HG03342 (cell line): ENCODE measurements around the gene ADGRL4.
A peak's percentile ranks its signal among the peaks of the same experiment; 100 is the strongest.
"Not testable (repeated sequence)": the region's sequence is repeated elsewhere in the genome, so short reads cannot be mapped to it uniquely, and the experiment has no call there.

Experiments
- ATAC-seq: cut with Tn5 transposase; IDR thresholded peaks from one replicate; pipeline ENCODE4 v1.9.1; 2021; ENCODE audit warnings: mild to moderate bottlenecking, moderate library complexity; ENCODE audit not compliant: unreplicated experiment

ADGRL4 gene

DNA sequence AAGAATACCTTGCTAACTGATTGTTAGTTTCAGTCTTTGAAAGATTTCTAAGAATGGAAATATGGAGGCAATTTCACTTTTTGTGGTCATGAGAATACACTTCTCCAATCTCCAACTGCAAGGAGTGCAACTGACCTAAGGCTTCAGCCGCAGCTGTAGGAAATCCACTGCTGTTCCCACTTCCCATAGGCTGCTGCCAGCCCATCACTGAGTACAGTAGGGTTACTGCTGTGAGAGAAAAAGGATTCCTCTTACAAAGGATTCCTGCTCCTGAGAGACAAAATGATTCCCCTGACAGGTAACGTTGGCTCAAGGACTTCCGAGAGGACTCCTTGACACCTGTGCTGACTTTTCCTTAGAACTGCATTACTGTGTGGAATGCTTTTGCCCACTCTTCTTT is 87.4 kb downstream of the ADGRL4 start:
- ATAC-seq: no peak

DNA sequence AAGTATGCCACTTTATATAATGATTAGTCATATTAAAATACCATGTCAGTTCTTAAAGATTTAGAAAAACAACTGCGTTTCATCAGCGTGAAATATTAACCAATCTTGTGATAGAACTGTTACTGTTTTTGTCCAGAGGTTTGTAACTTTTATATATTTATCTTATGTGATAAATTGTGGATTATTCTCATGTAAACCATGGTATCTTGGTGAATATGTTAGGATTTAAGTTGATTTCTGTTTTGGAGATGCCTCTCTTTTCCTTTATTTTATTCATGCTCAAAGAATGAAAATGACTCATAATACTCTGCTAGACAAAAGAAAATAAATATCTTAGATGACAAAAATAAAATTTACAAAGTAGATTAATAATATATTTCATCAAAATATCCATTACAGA is 88.4 kb downstream of the ADGRL4 start:
- no peak for ATAC-seq

DNA sequence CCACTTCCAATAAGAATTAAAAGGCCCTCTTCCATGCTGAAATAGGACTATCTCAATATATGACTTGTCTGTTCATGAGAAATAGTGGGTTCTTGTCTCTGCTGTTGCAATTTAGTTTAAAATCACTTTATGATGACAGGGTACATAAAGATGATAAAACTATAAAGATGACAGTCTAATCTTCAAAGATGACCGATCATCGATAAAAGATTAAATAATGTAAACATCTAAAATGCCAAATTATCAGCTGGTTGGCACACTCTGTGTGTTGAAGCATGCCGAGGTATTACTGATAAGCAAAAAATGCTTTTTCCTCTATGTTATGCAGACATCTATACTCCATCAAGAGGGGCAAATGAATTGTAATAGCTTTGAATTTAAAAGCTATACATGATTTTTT is 89.5 kb downstream of the ADGRL4 start:
- no peak for ATAC-seq

DNA sequence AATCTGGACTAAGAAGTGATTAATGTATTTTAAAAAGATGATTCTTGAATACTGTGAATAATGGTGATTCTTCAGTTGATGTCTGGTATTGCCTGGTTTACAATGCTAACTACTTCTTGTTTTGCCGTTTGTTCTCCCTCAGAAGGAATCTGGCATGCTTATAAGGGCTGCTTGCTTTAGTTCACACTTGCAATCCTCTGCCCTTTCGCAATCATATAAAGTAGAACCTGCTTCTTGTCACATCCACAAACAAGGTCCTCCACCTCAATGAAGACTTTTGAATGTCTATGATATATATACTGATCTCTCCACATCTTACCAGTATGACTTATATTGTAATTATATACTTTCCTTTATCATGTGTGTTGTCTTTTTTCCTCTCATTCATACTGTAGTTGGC is 92.6 kb downstream of the ADGRL4 start:
- ATAC-seq: no peak

DNA sequence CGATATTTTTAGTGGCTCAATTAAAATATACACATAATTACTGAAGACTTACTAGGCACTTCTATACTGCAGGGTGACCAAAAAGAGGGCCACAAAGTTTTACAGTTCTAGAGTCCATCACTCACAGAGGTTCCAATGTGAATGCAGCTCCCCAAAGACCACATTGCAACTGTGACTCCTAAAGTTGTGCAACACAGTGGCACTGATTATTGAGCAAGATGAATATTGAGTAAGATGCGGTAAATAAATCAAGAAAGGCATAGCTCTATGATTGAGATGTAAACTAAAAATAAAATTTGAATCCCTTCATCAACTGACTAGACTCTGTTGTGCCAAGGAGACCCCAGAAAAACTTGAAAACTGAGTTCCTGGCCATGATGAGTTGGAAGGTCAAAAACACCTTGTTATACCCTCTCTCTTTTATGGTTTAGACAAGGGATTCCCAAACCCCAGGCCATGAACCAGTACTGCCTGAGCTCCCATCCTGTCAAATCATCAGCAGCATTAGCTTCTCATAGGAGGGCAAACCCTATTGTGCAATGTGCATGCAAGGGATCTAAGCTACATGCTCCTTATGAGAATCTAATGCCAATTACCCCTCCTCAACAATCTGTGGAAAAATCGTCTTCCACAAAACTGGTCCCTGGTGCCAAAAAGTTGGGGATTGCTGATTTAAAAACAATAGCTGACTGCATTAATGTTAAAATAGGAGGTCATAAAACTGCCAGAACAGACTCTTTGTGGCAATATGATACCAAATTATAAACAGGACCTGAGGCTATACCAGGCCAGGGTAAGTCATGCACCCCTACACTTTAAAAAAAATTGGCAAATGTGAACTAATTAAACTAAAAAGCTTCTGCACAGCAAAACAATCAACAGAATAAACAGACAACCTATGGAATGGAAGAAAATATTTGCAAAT is 94.3 kb downstream of the ADGRL4 start:
- ATAC-seq: no peak

DNA sequence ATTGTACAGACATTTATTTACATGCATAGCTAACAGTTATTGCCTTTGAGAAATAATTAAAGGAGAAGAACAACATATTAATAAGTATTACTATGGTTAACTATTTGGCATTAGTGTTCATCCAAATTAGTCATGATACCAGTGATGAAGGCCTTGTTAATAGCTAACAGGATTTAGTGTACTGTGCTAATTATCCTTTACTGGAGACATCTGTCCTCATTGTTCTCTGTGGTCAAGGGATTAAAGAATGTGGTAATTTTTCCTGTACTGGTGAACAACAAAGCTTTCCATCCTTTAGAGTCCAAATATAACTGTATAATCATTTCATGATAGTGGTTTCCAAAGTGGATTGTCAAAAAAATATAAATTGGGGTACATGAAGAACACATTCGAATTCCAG is 103.9 kb downstream of the ADGRL4 start:
- no peak for ATAC-seq

DNA sequence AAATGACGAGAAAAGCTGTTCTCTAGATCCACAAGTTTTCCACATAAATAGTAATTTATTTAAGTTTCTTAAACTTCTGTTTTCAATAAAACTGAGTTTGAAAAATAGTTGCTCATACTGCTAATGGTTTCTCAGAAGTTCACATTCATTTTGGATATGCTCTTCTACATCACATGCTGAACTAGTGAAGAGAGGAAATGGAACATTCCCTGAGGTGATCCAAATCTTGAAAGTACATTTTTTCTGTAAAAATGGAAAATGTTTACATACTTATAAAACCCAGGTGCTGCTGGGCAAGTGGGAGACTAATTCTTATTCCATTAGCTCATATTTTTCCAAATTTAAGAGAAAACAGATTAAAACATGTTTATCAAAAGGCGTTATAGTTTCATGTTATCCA is 111.7 kb downstream of the ADGRL4 start:
- no peak for ATAC-seq

DNA sequence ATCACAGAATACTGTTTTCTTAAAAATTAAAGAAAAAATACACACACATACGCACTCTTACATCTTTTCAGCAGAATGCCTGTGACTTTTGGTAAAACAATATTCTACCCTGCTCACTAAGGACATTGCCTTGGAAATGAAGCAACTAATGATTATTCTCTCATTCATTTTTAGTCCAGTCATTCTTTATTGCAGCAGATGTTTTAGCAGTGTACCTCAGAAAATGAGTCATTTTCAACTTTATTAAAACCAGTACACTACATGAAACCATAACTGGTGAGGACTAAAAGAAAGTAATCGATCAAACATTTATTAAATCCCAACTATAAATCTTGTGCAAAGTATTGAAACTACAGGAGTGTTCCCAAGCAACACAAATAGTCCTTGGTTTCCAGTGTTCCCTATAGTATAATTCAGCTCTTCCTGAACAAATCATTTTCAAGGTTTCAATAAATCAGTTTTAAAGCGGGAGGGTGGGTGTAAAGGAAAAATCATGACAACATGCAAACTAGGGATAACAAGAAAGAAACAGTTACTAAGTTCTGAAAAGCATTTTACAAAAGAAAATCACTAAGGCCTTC is 114.2 kb downstream of the ADGRL4 start:
- no peak for ATAC-seq

DNA sequence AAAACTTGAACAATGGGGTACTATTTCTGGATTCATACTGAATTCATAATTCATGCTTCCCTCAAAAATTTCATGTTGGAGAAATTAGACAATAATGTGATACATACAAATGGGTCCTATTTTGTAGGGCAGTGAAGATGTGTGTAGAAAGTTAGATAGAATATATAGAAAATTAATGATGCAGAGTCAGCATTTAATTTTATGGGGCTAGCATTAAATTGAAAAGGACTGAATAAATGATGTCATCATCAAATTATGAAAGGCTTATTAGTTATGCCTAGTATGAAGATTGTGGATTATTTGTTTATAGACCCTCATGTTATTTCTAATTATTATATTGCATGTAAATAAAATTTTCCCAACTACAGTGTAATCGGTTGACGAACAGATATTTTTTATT is 119.1 kb downstream of the ADGRL4 start:
- ATAC-seq: no peak

DNA sequence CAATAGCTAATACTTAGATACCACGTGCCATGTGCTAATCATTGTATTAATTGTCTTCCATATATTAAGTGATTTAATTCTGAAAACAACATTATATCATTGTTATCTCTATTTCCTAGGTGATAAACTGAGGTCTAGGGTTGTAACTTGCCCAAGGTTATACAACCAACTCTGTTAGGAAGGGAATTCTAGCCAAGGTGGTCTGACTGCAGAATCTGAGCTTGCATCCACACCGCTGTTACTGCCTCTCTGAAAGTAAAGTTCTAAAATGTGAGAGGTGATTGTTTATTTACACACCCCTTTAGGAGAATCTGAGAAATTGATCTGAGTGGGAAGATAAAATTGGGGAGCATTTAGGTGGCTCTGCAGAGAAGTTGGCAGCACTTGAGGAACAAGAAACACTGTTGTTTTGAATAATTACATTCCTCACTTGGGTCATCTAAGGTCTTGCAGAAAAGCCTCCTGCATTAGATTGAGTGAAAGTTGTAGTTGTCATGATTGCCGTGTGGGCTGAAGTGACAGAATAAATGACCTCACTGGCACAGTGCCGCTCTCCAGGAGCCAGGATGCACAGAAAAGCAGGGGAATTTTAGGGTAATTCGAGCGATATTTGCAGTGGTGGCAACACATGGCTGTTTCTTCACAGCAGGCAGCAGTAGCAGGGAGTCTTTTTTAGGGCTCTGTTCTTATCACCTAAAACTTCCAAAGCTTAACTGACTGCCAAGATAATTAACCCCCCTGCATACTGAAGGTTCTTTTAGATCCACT is 121.7 kb downstream of the ADGRL4 start:
- ATAC-seq: no peak

DNA sequence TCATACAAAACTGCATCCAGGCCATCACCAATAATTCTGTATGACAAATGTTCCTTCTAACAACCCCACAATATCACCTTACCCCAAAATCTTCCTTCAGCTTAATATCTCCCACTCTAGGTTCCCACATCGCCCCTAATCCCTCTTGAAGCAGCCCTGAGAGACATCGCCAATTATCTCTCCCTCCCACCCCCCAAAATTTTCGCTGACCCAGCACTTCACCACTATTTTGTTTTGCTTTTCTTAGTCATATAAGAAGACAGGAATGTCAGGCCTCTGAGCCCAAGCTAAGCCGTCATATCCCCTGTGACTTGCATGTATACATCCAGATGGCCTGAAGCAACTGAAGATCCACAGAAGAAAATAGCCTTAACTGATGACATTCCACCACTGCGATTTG is 126.3 kb downstream of the ADGRL4 start:
- ATAC-seq: no peak

DNA sequence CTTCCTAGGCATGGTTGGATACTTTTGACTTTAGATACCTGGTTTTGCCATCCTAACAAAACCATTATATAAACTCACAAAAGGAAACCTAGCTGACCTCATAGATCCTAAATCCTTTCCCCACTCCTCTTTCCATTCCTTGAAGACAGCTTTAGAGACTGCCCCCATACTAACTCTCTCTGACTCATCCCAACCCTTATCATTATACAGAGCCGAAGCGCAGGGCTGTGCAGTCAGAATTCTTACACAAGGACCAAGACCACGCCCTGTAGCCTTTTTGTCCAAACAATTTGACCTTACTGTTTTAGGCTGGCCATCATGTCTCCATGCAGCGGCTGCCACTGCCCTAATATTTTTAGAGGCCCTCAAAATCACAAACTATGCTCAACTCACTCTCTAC is 130.5 kb downstream of the ADGRL4 start:
- ATAC-seq: not testable (repeated sequence)

DNA sequence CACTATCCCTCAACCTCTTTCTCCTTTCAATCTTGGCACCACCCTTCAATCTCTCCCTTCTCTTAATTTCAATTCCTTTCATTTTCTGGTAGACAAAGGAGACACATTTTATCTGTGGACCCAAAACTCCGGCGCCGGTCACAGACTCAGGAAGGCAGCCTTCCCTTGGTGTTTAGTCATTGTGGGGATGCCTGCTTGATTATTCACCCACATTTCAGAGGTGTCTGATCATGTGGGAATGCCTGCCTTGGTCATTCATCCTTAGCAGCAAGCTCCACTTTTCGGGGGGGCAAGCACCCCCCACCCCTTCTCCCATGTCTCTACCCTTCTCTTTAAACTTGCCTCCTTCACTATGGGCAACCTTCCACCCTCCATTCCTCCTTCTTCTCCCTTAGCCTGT is 133.7 kb downstream of the ADGRL4 start:
- not testable (repeated sequence) for ATAC-seq

DNA sequence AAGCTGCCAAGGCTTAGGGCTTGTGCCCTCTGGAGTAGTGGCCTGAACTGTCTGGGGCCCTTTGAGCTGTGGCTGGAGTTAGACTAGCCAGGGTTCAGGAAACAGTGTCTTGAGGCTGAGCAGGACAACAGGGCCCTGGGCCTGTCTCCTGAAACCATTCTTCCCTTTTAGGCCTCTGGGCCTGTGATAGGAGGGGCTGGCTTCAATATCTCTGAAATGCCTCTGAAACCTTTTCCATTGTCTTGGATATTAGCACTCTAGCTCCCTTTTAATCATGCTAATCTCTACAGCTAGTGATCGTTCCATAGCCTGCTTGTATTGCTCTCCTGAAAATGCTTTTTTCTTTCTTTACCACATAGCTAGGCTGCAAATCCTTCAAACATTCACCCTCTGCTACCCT is 135.3 kb downstream of the ADGRL4 start:
- ATAC-seq: no peak

DNA sequence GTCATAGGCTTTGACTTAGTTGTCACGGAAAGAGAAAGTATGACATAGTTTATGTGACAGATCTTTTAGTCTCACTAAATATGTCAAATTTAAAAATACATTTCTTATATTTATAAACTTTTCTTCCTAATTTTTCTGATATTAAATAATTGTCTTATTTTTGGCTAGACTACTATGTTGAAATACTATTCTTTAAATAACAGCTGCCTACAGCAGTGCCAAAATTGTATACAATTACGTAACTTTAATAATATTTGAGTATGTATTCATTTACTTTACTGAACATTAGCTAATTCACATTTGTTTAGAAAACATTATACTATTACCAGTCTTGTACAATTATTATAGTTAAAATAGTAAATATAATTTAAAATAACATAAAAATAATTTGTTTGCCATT is 137.4 kb downstream of the ADGRL4 start:
- no peak for ATAC-seq

DNA sequence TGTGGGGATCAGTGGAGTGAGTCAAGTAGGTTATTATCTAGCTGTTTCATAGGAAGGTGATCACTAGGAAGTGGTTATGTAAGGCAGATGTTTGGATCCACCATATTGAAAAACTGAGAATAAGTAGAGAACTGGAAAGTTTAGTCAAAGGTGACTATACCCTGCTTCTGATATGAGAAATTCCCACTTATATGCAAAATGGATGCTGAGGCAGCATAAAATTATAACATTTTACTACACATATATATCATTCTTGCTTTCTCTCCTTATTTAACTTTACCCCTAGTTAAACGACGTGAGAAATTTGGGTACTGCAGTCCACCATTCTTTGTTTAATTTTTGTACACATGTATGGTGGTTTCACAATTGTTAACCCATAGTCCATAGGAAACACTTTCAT is 142.4 kb downstream of the ADGRL4 start:
- no peak for ATAC-seq

DNA sequence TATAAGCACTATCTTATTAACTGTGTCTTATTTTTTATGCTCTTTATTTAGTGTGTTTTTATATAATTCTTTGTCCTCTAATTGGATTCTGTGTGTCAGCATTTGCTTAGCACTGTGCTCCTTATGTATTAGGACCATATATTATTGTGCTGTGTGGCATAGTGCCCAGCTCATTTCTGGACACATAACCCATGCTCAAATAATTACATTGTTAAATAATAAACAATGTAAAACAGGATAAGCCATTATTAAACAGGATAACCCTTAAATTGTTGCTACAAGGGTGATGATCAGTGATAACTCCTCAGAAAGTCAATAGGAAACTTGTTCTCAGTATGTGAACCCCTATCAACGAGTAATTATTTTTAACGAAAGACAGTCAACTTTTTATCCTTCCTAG is 150.4 kb downstream of the ADGRL4 start:
- ATAC-seq: no peak

DNA sequence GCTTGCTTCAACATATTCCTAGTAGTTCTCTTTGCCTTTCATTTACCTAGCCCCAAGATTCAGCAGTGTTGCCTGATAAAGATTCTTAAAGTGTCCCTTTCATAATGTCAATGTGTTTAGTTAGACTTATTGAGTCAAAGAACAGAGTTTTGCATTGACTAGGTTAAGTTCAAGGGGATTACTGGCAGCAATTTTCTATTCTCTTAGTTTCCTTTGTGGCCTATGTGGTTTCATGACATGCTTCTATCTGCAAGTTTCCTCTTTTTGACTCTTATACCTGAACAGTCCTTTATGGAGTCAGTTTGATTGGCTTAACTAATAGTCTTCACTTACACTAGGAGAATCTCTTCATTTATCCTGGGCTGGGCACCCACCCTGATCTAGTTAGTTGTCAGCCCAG is 151.3 kb downstream of the ADGRL4 start:
- peak; percentile 70 for ATAC-seq

DNA sequence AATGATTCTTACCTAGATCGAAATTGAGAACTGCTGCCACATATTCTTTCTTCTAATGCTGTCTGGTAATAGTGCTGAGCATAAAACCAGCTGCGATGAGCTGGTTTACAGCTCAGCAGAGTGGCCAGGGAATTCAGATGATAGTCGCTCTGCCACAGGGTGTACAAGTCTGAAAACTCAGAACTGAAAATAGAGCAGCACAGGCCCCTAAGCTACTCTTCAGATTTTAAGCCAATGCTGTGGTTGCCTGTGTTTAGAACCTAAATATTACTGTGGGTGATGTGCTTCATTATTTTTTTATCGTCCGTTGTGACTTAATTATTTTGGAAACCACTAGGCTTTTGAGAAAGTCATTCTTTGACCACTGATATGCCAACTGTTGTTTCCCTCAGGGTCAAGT is 152.0 kb downstream of the ADGRL4 start:
- ATAC-seq: no peak

DNA sequence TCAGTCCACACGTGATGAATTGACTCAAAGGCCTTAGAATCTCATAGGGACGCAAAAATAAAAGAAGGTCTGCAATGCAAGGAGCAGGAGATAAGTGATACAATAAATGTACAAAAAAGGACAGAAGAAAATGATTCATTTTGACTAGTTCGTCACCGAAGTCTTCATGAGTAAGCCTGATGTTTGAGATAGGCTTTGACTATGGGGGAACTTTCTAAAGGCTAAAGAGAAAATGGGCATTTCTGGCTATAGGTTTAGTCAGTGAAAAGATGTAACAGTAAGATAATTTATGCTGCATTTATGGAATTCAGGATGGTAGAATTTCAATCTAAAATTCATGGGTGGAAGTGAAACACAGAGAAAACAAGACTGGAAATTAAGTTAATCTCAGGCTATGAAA is 163.0 kb downstream of the ADGRL4 start:
- ATAC-seq: no peak

DNA sequence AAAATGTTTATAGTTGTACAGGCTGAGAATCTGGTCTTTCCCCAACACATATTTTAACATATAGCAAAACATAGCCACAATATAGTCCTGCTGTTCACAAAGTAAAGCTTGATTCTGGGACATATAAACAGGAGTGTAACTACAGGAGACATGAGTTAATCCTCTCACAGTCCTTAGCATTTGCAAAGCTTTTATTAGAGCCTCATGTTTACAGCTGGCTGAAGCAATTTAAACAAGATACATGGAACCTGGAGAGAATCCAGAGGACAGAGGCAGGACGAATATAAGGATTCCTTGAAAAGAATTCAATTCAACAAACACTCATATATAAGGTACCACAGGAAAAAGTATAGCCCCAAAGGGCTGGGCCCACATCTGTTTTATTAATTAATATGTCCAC is 163.4 kb downstream of the ADGRL4 start:
- no peak for ATAC-seq
